GM12864 (cell line): ENCODE data around the gene MFSD12.
"Not testable (repeated sequence)": the region's sequence is repeated elsewhere in the genome, so short reads cannot be mapped to it uniquely, and the experiment has no call there.

ENCODE experiments used
- DNase-seq: peaks from one replicate; pipeline ENCODE4 v3.0.0-alpha.2; 2011; ENCODE audit warnings: low read depth
- H3K4me3 ChIP-seq: 2 replicates; pipeline ENCODE4 v1.5.1; 2011; ENCODE audit warnings: mild to moderate bottlenecking, low read depth, low read length, control low read depth
- TF ChIP-seq, protein P1 (sequence below): IDR thresholded peaks from 2 replicates; pipeline ENCODE4 v1.5.1; 2011; ENCODE audit warnings: low read depth, mild to moderate bottlenecking, moderate library complexity, low read length, control low read depth, inconsistent platforms; ENCODE audit errors: missing control alignments

Gene MFSD12

DNA sequence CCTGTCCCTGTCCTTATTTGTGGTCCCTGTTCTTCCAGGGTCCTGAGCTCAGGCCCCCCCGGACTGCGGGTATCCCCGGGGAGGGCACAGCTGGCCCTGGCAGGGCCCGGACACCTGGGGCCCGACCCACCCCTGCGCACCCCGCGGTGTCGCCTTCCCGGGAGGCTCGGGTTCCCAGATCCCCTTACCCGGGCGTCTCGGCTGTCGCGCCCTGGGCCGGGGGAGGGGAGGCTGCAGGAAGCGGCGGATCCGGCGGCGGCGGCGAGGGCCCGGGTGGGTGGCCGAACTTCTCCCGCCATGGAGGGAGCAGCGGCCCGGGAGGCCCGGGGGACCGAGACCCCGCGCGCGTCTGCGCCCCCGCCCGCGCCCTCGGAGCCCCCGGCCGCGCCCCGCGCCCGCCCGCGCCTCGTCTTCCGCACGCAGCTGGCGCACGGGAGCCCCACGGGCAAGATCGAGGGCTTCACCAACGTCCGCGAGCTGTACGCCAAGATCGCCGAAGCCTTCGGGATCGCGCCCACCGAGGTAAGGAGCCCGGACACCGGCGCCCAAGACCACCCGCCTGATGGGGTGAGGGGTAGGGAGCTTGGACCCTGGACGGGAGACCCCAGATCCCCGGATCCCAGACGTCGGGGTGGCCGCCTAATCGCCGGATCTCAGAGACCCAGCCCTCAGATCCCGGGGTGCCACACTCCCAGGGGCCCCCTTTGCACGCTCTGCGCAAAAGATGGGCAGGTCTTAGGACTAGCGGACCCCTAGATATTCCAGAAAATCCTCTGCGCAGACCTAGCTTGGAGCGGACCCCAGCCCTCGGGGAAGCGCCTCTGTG, 28.1 kb upstream of the MFSD12 start, which contains the start of gene GIPC3:
Gene GIPC3, plus strand, starts transcription at position 178 of the 826 bp plus-strand sequence. Its CDS starts 120 bp downstream, at position 298.
- no peak for DNase-seq
- H3K4me3 ChIP-seq, result no peak within 1 kb of the TSS
- TF ChIP-seq, protein P1, sequence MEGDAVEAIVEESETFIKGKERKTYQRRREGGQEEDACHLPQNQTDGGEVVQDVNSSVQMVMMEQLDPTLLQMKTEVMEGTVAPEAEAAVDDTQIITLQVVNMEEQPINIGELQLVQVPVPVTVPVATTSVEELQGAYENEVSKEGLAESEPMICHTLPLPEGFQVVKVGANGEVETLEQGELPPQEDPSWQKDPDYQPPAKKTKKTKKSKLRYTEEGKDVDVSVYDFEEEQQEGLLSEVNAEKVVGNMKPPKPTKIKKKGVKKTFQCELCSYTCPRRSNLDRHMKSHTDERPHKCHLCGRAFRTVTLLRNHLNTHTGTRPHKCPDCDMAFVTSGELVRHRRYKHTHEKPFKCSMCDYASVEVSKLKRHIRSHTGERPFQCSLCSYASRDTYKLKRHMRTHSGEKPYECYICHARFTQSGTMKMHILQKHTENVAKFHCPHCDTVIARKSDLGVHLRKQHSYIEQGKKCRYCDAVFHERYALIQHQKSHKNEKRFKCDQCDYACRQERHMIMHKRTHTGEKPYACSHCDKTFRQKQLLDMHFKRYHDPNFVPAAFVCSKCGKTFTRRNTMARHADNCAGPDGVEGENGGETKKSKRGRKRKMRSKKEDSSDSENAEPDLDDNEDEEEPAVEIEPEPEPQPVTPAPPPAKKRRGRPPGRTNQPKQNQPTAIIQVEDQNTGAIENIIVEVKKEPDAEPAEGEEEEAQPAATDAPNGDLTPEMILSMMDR, result no peak

DNA sequence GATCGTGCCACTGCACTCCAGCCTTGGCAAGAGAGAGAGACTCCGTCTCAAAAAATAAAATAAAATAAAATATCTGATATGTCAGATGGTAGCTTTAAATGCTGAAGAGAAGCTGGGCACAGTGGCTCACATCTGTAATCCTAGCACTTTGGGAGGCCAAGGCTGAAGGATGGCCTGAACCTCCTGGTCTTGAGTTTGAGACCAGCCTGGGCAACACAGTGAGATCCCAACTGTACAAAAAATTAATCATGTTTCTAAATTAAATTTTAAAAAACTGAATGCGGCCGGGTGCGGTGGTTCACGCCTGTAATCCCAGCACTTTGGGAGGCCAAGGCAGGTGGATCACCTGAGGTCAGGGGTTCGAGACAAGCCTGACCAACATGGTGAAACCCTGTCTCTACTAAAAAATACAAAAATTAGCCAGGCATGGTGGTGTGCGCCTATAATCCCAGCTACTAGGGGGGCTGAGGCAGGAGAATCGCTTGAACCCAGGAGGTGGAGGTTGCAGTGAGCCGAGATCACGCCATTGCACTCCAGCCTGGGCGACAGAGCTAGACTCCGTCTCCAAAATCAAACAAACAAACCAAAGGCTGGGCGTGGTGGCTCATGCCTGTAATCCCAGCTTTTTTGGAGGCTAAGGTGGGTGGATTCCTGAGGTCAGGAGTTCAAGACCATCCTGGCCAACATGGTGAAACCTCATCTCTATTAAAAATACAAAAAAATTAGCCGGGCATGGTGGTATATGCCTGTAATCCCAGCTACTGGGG, 26.8 kb upstream of the MFSD12 start:
- DNase-seq, H3K4me3 ChIP-seq: not testable (repeated sequence)

DNA sequence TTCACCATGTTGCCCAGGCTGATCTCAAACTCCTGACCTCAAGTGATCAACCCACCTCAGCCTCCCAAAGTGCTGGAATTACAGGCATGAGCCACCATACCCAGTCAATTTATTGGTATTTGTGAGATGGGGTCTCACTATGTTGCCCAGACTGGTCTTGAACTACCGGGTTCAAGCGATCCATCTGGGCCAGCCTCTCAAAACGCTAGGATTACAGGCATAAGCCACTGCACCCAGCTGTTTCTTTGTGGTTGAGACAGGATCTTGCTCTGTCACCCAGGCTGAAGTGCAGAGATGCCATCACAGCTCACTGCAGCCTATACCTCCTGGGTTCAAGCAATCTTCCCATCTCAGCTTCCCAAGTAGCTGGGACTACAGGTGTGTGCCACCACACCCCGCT, 24.4 kb upstream of the MFSD12 start:
- DNase-seq, result not testable (repeated sequence)

DNA sequence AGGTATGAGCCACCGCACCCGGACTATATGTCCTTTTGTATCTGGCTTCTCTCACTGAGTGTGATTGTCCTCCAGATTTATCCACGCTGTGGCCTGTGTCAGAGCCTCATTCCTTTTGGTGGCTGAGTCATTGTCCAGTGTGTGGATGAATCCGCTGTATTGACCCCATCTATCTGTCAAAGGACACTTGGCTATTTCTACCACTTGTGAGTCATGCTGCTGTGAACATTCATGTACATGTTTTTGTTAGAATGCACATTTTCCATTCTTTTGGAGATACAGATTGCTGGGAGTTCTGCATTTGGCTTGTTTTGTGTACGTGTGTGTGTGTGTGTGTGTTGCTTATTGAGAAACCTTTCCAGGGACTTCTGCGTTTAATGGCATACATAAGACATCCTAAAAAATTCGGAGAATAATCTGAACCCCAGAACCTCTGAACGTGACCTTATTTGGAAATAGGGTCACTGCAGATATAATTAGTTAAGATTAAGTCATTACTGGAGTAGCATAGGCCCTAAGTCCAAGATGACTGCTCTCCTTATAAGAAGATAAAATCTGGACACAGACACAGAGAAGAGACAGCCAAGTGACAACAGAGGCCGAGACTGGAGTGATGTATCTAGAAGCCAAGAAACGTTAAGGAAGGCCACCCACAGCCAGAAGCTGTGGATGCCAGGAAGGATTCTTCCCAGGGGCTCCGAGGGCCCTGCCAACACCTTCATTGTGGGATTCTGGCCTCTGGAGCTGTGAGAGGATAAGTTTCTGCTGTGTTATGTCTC, 23.0 kb upstream of the MFSD12 start:
- TF ChIP-seq, protein P1, result no peak
- no peak for DNase-seq
- H3K4me3 ChIP-seq, result no peak overlapping the region

More for the DNA sequence above, 24.4 kb upstream of the MFSD12 start:
- not testable (repeated sequence) for H3K4me3 ChIP-seq

DNA sequence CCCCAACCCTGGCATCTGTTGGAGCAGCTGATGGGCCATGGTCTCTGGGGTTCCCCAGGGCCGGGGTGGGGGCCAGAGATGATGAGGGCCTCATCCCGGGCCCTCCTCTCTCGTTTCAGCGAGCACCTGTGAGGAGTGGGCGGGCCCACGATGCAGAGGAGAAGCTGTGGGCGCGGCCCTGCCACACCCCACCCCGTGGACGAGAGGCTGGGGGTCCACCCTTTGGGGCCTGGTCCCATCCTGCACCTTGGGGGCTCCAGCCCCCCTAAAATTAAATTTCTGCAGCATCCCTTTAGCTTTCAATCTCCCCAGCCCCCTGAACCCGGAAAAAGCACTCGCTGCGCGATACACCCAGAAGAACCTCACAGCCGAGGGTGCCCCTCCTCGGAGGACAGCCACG, 21.0 kb upstream of the MFSD12 start:
- TF ChIP-seq, protein P1, result no peak
- H3K4me3 ChIP-seq, result no peak overlapping the region
- no peak for DNase-seq

DNA sequence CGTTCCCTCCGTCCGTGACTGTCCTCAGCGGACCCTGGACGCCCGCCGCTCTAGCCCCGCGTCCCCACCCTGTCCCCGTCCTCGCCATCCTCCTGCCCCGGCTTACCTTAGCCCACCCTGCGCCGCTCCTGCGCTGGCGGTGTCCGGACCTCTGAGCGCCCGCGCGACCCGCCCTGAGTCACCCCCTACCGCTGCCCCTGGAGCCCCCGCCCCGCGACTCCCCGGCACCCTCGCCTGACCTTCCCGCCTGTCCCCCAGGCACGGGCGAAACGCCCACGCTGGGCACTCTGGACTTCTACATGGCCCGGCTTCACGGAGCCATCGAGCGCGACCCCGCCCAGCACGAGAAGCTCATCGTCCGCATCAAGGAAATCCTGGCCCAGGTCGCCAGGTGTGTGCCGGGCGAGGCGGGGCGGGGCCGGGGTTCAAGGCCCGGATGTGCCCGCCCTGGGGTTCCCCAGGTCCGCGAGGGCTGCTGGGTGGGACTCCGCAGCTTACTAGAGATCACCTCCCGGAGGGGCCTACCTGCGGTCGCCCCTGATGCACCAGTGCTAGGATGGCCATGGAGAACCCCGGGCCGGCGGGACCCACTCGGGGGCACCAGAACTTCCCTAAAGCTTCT, 20.4 kb upstream of the MFSD12 start:
- no peak overlapping the region for H3K4me3 ChIP-seq
- TF ChIP-seq, protein P1, result no peak
- no peak for DNase-seq

DNA sequence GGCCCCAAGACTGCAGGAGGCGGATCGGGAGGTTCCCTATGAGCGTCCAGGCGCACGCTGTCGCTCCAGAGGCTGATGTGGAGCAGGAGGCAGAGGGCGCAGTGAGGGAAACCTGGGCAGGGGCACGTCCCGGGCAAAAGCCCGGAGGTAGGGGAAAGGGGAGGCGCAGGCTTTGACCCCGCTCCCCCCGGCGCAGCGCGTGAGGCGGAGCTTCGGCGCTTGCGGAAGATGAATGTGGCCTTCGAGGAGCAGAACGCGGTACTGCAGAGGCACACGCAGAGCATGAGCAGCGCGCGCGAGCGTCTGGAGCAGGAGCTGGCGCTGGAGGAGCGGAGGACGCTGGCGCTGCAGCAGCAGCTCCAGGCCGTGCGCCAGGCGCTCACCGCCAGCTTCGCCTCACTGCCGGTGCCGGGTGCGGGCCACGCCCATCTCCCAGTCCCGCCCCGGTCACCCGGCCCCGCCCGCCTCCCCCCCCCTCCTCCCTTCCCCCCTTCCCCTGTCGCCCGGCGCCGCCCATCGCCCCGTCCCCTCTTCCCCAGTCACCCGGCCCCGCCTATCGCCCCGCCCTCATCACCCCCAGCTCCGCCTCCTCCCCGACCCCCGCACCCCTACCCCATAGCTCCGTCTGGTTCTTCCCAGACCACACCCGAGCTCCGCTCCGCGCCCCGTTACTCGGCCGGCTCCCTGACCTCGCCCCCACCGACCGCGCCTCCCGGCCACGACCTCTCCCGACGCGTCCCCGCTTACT, 19.5 kb upstream of the MFSD12 start:
- H3K4me3 ChIP-seq, result no peak overlapping the region
- TF ChIP-seq, protein P1, result no peak
- DNase-seq, result no peak
